Astrocyte (in vitro differentiated cells and primary cell): Measurements from ENCODE around the gene C1orf21. TPM values are rescaled to one million over a fixed set of nuclear protein-coding genes. Genes with fewer than 3 reads are reported as not detected.

ENCODE experiments used
- DNase-seq: peaks from one replicate; pipeline ENCODE4 v3.0.0-alpha.2; 2010; ENCODE audit warnings: low read depth
- FAIRE-seq: peaks from 2 replicates; lab custom pipeline; 2011; peaks lifted over from hg19 to GRCh38; lab: Jason Lieb, UNC
- H2AFZ ChIP-seq: 2 replicates; pipeline ENCODE4 v1.6.0; 2012; ENCODE audit warnings: low read depth, low read length, inconsistent platforms
- H3K27ac ChIP-seq: 2 replicates; pipeline ENCODE4 v1.5.1; 2011; ENCODE audit warnings: low read depth, low read length, inconsistent platforms
- H3K27me3 ChIP-seq: 2 replicates; pipeline ENCODE4 v1.6.0; 2011; ENCODE audit warnings: low read length, inconsistent platforms; ENCODE audit not compliant: insufficient read depth
- H3K36me3 ChIP-seq: 2 replicates; pipeline ENCODE4 v1.5.1; 2011; ENCODE audit warnings: low read length, inconsistent platforms; ENCODE audit not compliant: insufficient read depth
- H3K4me1 ChIP-seq: 2 replicates; pipeline ENCODE4 v1.5.1; 2011; ENCODE audit warnings: low read length, inconsistent platforms; ENCODE audit not compliant: insufficient read depth
- H3K4me2 ChIP-seq: 2 replicates; pipeline ENCODE4 v1.6.0; 2012; ENCODE audit warnings: low read length, inconsistent platforms
- H3K4me3 ChIP-seq: 2 replicates; pipeline ENCODE4 v1.5.1; 2011; ENCODE audit warnings: low read depth, mild to moderate bottlenecking, low read length, inconsistent platforms; ENCODE audit not compliant: insufficient read depth
- H3K79me2 ChIP-seq: 2 replicates; pipeline ENCODE4 v1.6.0; 2012; ENCODE audit warnings: mild to moderate bottlenecking, low read length, inconsistent platforms; ENCODE audit not compliant: insufficient read depth
- H3K9ac ChIP-seq: 2 replicates; pipeline ENCODE4 v1.6.0; 2012; ENCODE audit warnings: mild to moderate bottlenecking, low read length, inconsistent platforms
- H3K9me3 ChIP-seq: 2 replicates; pipeline ENCODE4 v1.5.1; 2012; ENCODE audit warnings: low read depth, mild to moderate bottlenecking, low read length, inconsistent platforms; ENCODE audit not compliant: insufficient read depth
- H4K20me1 ChIP-seq: 2 replicates; pipeline ENCODE4 v1.6.0; 2012; ENCODE audit warnings: low read length, inconsistent platforms; ENCODE audit not compliant: insufficient read depth
- H3K27ac Mint-ChIP-seq: one replicate; pipeline ENCODE4 v1.8.0; 2021; ENCODE audit warnings: mild to moderate bottlenecking, mixed read lengths; ENCODE audit not compliant: unreplicated experiment
- H3K27me3 Mint-ChIP-seq: one replicate; pipeline ENCODE4 v1.8.0; 2021; ENCODE audit warnings: low read depth, mixed read lengths; ENCODE audit not compliant: unreplicated experiment
- H3K36me3 Mint-ChIP-seq: one replicate; pipeline ENCODE4 v1.8.0; 2021; ENCODE audit warnings: low read depth, mixed read lengths; ENCODE audit not compliant: unreplicated experiment
- H3K4me1 Mint-ChIP-seq: one replicate; pipeline ENCODE4 v1.8.0; 2021; ENCODE audit warnings: low read depth, mixed read lengths; ENCODE audit not compliant: unreplicated experiment
- H3K4me3 Mint-ChIP-seq: one replicate; pipeline ENCODE4 v1.8.0; 2021; ENCODE audit warnings: mild to moderate bottlenecking, moderate library complexity, mixed read lengths; ENCODE audit not compliant: unreplicated experiment
- H3K9me3 Mint-ChIP-seq: one replicate; pipeline ENCODE4 v1.8.0; 2021; ENCODE audit warnings: mild to moderate bottlenecking, mixed read lengths; ENCODE audit not compliant: unreplicated experiment
- EZH2 ChIP-seq: IDR thresholded peaks from 2 replicates; pipeline ENCODE4 v1.6.1; 2012; ENCODE audit warnings: mild to moderate bottlenecking, low read length, inconsistent platforms; ENCODE audit not compliant: insufficient read depth
- total RNA-seq: library from RNA; stranded (reverse); gene quantifications from 2 replicates; pipeline ENCODE4 v1.2.1, GENCODE V29; 2021
- TF ChIP-seq, protein P1 (sequence below): IDR thresholded peaks from 2 replicates; pipeline ENCODE4 v1.5.1; 2011; ENCODE audit warnings: low read depth, mild to moderate bottlenecking, inconsistent platforms, low read length, moderate library complexity; ENCODE audit not compliant: insufficient read depth

Gene C1orf21
- total RNA-seq, 1 donor from 2014 or later = 15.1 TPM

- H3K9ac ChIP-seq = no peak overlapping the region
- H3K79me2 ChIP-seq = no peaks in the 10 kb centered on the region
- no peaks in the 10 kb centered on the region for H3K9me3 ChIP-seq
- no peaks in the 10 kb centered on the region for H3K36me3 ChIP-seq
- Mint-ChIP-seq H3K27me3 (no peaks in the 10 kb centered on the region), H3K36me3 (no peaks in the 10 kb centered on the region), H3K4me1 (peaks cover 28% of the 10 kb centered on the region), H3K27ac (no peak overlapping the region), H3K9me3 (no peaks in the 10 kb centered on the region), H3K4me3 (no peak overlapping the region)
- no peak overlapping the region for H2AFZ ChIP-seq
- no peaks in the 10 kb centered on the region for H3K27me3 ChIP-seq
- no peaks in the 10 kb centered on the region for H4K20me1 ChIP-seq
- FAIRE-seq (no peak), DNase-seq (no peak)
- TF ChIP-seq EZH2 = no peak
- TF ChIP-seq, protein P1, sequence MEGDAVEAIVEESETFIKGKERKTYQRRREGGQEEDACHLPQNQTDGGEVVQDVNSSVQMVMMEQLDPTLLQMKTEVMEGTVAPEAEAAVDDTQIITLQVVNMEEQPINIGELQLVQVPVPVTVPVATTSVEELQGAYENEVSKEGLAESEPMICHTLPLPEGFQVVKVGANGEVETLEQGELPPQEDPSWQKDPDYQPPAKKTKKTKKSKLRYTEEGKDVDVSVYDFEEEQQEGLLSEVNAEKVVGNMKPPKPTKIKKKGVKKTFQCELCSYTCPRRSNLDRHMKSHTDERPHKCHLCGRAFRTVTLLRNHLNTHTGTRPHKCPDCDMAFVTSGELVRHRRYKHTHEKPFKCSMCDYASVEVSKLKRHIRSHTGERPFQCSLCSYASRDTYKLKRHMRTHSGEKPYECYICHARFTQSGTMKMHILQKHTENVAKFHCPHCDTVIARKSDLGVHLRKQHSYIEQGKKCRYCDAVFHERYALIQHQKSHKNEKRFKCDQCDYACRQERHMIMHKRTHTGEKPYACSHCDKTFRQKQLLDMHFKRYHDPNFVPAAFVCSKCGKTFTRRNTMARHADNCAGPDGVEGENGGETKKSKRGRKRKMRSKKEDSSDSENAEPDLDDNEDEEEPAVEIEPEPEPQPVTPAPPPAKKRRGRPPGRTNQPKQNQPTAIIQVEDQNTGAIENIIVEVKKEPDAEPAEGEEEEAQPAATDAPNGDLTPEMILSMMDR = no peak
- H3K27ac ChIP-seq = no peak overlapping the region
- peaks cover 3% of the 10 kb centered on the region for H3K4me1 ChIP-seq
- no peak overlapping the region for H3K4me3 ChIP-seq
- H3K4me2 ChIP-seq = no peak overlapping the region
These were observed 210.3 kb downstream of the C1orf21 start for GRCh38 chr1:184596950-184597645.

- Histone ChIP-seq H4K20me1 (no peaks in the 10 kb centered on the region), H3K27ac (no peak overlapping the region), H3K79me2 (no peaks in the 10 kb centered on the region), H3K4me3 (no peak overlapping the region), H3K4me2 (no peak overlapping the region), H3K36me3 (no peaks in the 10 kb centered on the region), H2AFZ (no peak overlapping the region), H3K9ac (no peak overlapping the region), H3K9me3 (no peaks in the 10 kb centered on the region), H3K4me1 (peaks cover 3% of the 10 kb centered on the region), H3K27me3 (no peaks in the 10 kb centered on the region)
- peaks cover 28% of the 10 kb centered on the region for H3K4me1 Mint-ChIP-seq
- DNase-seq = no peak
- no peak overlapping the region for H3K4me3 Mint-ChIP-seq
- no peaks in the 10 kb centered on the region for H3K27me3 Mint-ChIP-seq
- H3K27ac Mint-ChIP-seq = no peak overlapping the region
- H3K9me3 Mint-ChIP-seq = no peaks in the 10 kb centered on the region
- H3K36me3 Mint-ChIP-seq = no peaks in the 10 kb centered on the region
- no peak for FAIRE-seq
- TF ChIP-seq, protein P1 = no peak
- TF ChIP-seq EZH2 = no peak
These were observed 211.0 kb downstream of the C1orf21 start for GRCh38 chr1:184597650-184598357.
